Effector memory CD8-positive, alpha-beta T cell (primary cell): ENCODE data around the gene ITGA6.

Source experiments
- ATAC-seq: fragments of 150-1000 bp; cut with Tn5 transposase; replicated peaks from 2 replicates; pipeline ENCODE4 v1.10.0; 2021; ENCODE audit warnings: mild to moderate bottlenecking, moderate library complexity
- DNase-seq, 3 experiments: peaks; one replicate each; pipeline ENCODE4 v3.0.0; 2021
- H3K27ac Mint-ChIP-seq, 2 donors: one replicate each; pipeline ENCODE4 v1.8.0; 2022; ENCODE audit warnings: mild to moderate bottlenecking in 2 of 2, mixed read lengths in 2 of 2, moderate library complexity in 2 of 2
- H3K27me3 Mint-ChIP-seq, 2 donors: one replicate each; pipeline ENCODE4 v1.8.0; 2022; ENCODE audit warnings: mixed read lengths in 2 of 2
- H3K36me3 Mint-ChIP-seq: one replicate; pipeline ENCODE4 v1.8.0; 2022; ENCODE audit warnings: mild to moderate bottlenecking, moderate library complexity, mixed read lengths; ENCODE audit not compliant: insufficient read depth
- H3K4me1 Mint-ChIP-seq, 2 donors: one replicate each; pipeline ENCODE4 v1.8.0; 2022; ENCODE audit warnings: low read depth in 2 of 2, mixed read lengths in 2 of 2
- H3K4me3 Mint-ChIP-seq, 2 donors: one replicate each; pipeline ENCODE4 v1.8.0; 2022; ENCODE audit warnings: mild to moderate bottlenecking in 2 of 2, mixed read lengths in 2 of 2, moderate library complexity in 2 of 2
- H3K9me3 Mint-ChIP-seq, 2 donors: one replicate each; pipeline ENCODE4 v1.8.0; 2022; ENCODE audit warnings: mixed read lengths in 2 of 2

The ITGA6 gene

GRCh38 chr2:172470958-172471922, 43.9 kb downstream of the ITGA6 start:
- peaks cover 0 to 3% of the 10 kb centered on the region in 2 donors for H3K4me1 Mint-ChIP-seq
- H3K27me3 Mint-ChIP-seq, result no peaks in the 10 kb centered on the region
- no peaks in the 10 kb centered on the region for H3K9me3 Mint-ChIP-seq
- H3K36me3 Mint-ChIP-seq, result peaks cover 20% of the 10 kb centered on the region
- DNase-seq (no peak), ATAC-seq (no peak)
- H3K27ac Mint-ChIP-seq, result peak overlapping the region in 1 of 2 donors; percentile 41
- no peak overlapping the region for H3K4me3 Mint-ChIP-seq

DNA sequence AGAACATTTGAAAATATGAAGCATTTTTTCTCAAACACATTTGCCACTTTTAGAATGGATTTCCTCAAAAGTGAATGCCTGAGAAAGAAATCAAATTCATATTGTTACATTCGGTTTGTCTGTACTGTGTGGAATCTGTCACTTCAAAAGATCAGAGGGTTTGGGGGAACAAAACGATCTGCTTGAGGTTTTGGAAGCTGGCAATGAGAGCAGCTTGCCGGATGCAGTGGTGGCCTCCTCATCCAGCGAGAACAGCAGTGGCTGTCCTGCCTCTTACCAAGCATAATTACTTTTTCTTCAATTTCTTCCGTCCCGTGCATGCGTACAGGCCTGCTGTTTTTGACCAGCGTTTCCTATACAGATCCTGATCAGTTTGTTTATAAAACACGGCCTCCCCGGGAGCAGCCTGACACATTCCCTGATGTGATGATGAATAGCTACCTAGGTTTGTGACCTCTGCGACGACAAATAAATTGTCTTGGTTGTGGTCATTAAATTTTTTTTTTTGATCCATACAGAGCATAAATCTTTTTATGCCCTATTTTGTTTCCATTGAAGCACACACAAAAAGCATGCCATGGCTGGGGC, 45.2 kb downstream of the ITGA6 start:
- ATAC-seq (no peak), DNase-seq (no peak)
- peaks cover 0 to 3% of the 10 kb centered on the region in 2 donors for H3K4me1 Mint-ChIP-seq
- no peaks in the 10 kb centered on the region for H3K27me3 Mint-ChIP-seq
- H3K4me3 Mint-ChIP-seq, result no peak overlapping the region
- H3K36me3 Mint-ChIP-seq, result peaks cover 17% of the 10 kb centered on the region
- no peak overlapping the region for H3K27ac Mint-ChIP-seq
- no peaks in the 10 kb centered on the region for H3K9me3 Mint-ChIP-seq

DNA sequence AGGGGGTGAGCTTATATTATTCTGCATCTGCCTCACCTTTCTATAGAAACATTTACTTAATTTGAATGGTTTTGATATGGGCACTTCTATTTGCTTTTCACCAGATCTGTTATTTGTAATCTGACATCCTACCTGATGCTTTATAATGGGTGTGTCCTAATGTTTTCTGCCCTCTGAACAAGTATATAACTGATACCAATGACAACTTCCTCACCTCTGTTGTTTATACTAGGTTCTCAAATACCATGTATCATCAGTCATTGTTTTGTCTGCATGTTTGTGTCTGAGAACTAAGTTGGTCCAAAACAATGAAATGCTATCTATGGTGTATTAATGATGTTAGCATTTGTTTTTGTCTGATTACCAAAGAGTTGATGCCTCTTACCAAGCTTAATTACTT, 45.8 kb downstream of the ITGA6 start:
- ATAC-seq (no peak), DNase-seq (no peak)
- Mint-ChIP-seq H3K4me1 (peaks cover 0 to 3% of the 10 kb centered on the region in 2 donors), H3K4me3 (no peak overlapping the region), H3K9me3 (no peaks in the 10 kb centered on the region), H3K27ac (no peak overlapping the region), H3K36me3 (peaks cover 19% of the 10 kb centered on the region), H3K27me3 (no peaks in the 10 kb centered on the region)

DNA sequence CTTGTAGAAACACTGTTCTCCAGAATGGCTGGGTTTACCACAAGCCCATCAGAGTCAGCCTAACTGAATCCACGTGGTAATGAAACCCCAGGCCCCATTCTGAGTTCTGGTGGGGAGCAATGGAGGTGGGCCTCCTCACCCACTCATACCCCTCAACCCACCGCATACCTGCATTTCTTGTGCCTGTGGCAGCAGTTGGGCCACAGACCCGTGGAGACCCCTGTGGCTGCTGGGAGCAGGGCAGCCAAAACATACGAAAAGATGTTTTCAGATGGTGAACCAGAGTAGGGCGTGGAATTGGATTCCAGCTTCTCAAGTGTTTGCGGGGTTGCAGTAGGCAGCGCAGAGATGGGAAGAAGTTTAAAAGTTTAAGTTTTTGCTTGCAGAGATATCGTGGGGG, 51.0 kb downstream of the ITGA6 start:
- no peaks in the 10 kb centered on the region for H3K9me3 Mint-ChIP-seq
- H3K27me3 Mint-ChIP-seq, result no peaks in the 10 kb centered on the region
- H3K4me1 Mint-ChIP-seq, result peaks cover 3 to 7% of the 10 kb centered on the region in 2 donors
- no peak overlapping the region for H3K4me3 Mint-ChIP-seq
- ATAC-seq (no peak), DNase-seq (no peak)
- H3K36me3 Mint-ChIP-seq, result peaks cover 29% of the 10 kb centered on the region
- H3K27ac Mint-ChIP-seq, result no peak overlapping the region

- Mint-ChIP-seq H3K4me3 (no peak overlapping the region), H3K9me3 (no peaks in the 10 kb centered on the region), H3K27ac (peak overlapping the region in 1 of 2 donors; percentile 12), H3K27me3 (no peaks in the 10 kb centered on the region), H3K36me3 (peaks cover 37% of the 10 kb centered on the region), H3K4me1 (peaks cover 5 to 7% of the 10 kb centered on the region in 2 donors)
- no peak for ATAC-seq
- DNase-seq, result no peak
Measured at GRCh38 chr2:172480301-172481218, 53.2 kb downstream of the ITGA6 start.

DNA sequence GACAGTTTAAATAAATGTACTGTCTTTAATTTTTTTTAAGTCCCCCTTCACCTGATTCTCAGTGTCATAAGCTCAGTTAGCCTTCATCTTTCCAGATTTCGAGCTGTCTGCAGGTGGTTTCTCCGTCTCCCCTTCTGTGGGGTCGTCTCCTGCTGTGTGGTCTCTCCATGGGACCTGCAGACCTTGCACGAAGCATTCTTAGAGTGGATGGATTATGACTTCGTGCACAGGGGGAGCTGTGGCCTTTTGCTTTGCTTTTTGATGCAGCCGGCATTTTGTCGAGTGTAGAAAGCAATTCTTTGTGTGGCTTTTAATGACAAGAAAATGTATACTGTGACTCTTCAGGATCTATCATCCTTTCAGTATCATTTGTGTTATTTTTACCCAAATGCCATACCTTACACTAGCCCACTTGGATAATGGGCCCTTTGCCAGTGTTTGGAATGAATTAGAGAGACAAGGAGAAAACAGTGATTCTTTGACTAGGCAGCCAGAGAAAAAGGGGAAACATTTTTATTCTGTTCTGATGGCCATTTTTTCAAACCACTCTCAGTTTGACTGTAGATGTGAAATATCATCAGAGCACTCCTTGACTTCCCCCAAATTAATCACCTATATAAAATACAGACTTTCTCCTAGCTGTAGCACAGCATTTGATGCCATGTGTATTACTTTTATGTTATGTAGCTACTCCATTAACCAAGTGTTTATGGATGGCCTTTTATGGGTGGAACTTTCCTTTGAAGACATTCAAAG, 54.3 kb downstream of the ITGA6 start:
- H3K27ac Mint-ChIP-seq, result peak overlapping the region in 1 of 2 donors; percentile 32
- H3K9me3 Mint-ChIP-seq, result no peaks in the 10 kb centered on the region

GRCh38 chr2:172484253-172484652, 56.9 kb downstream of the ITGA6 start:
- Mint-ChIP-seq H3K27me3 (no peaks in the 10 kb centered on the region), H3K4me3 (no peak overlapping the region), H3K4me1 (peaks cover 5 to 7% of the 10 kb centered on the region in 2 donors), H3K36me3 (peaks cover 57% of the 10 kb centered on the region), H3K9me3 (no peaks in the 10 kb centered on the region), H3K27ac (no peak overlapping the region)
- DNase-seq (no peak), ATAC-seq (no peak)

More for the DNA sequence above, 54.3 kb downstream of the ITGA6 start:
- peaks cover 5 to 7% of the 10 kb centered on the region in 2 donors for H3K4me1 Mint-ChIP-seq
- ATAC-seq, result no peak
- H3K36me3 Mint-ChIP-seq, result peaks cover 43% of the 10 kb centered on the region
- no peak overlapping the region for H3K4me3 Mint-ChIP-seq
- DNase-seq, result no peak
- H3K27me3 Mint-ChIP-seq, result no peaks in the 10 kb centered on the region

GRCh38 chr2:172484706-172485105, 57.3 kb downstream of the ITGA6 start:
- Mint-ChIP-seq H3K27ac (no peak overlapping the region), H3K4me3 (no peak overlapping the region), H3K36me3 (peaks cover 57% of the 10 kb centered on the region), H3K4me1 (peaks cover 2 to 4% of the 10 kb centered on the region in 2 donors), H3K27me3 (no peaks in the 10 kb centered on the region), H3K9me3 (no peaks in the 10 kb centered on the region)
- DNase-seq (no peak), ATAC-seq (no peak)

DNA sequence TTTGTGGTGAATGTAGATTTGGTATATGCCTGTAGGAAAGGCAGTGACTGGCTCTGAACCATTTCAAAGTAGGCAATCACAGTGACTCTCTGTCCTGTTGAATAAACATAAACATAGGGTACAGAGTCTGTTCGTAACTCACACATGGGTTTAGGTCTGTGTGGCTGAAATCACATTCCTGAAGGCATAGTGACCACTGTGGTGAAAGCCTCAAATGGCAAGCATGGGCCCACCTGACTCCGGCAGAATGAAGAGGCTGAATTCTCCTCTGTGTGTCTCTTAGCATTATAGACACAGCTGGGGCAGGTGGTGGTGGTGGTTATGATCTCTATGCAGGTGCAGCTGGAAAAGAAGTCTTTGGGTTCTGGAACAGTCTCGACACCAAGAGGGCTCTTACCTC, 61.2 kb downstream of the ITGA6 start:
- peaks cover 0 to 2% of the 10 kb centered on the region in 2 donors for H3K4me1 Mint-ChIP-seq
- peak overlapping the region in 1 of 2 donors; percentile 62 for H3K27ac Mint-ChIP-seq
- ATAC-seq, result no peak
- no peak overlapping the region for H3K4me3 Mint-ChIP-seq
- DNase-seq, result no peak
- H3K36me3 Mint-ChIP-seq, result peaks cover 74% of the 10 kb centered on the region
- no peaks in the 10 kb centered on the region for H3K27me3 Mint-ChIP-seq
- H3K9me3 Mint-ChIP-seq, result no peaks in the 10 kb centered on the region

DNA sequence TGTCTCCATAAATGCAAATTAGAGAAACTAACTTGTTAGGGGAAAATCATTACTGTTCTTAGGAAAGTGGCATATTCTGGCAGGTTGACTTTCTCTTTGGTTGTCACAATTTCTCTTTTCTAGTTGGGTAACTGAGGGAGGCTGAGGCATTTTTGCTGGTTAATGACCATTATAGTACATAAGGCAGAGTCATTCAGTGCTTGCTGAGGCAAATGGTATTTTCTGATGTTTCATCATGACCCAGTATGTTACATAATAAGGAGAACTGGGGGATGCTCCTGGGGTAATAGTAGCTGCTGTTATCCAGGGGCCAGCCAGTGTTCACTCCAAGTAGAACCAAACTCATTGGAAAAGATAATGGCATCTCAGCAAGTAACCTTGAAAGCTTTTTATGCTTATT, 62.3 kb downstream of the ITGA6 start:
- Mint-ChIP-seq H3K4me1 (no peaks in the 10 kb centered on the region), H3K4me3 (no peak overlapping the region), H3K9me3 (no peaks in the 10 kb centered on the region), H3K27ac (peak overlapping the region in 1 of 2 donors; percentile 28), H3K27me3 (no peaks in the 10 kb centered on the region), H3K36me3 (peaks cover 68% of the 10 kb centered on the region)
- DNase-seq (no peak), ATAC-seq (no peak)

DNA sequence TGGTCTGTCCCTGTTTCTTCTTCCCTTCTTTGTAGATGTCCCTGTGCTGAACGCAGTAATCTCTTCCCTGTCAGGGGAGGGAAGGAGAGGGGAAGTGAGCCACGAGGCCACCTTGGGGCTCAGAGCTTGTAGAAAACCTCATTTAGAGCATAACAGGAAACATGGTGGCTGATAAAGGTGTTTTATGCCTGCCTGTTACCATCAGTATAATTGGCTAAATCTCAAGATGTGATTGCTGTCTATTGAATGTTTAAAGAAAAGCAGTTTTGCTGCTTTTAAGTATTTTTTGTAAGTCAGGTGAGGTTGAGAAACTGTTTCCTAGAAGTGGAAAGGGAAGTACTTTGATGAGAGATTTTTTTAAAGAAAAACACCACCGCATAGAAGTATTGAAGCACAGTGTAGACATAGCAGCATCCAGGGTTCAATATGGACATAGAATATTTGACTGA, 68.8 kb downstream of the ITGA6 start:
- no peaks in the 10 kb centered on the region for H3K27me3 Mint-ChIP-seq
- peak overlapping the region in 1 of 2 donors; percentile 43 for H3K4me3 Mint-ChIP-seq
- no peaks in the 10 kb centered on the region for H3K9me3 Mint-ChIP-seq
- ATAC-seq, result peak; percentile 52
- peak overlapping the region; percentile 56 to 84 for H3K27ac Mint-ChIP-seq
- H3K36me3 Mint-ChIP-seq, result peaks cover 42% of the 10 kb centered on the region
- peaks cover 11 to 13% of the 10 kb centered on the region in 2 donors for H3K4me1 Mint-ChIP-seq
- DNase-seq, result no peak

GRCh38 chr2:172507199-172507598, 79.8 kb downstream of the ITGA6 start:
- Mint-ChIP-seq H3K4me3 (no peak overlapping the region), H3K27ac (no peak overlapping the region), H3K27me3 (no peaks in the 10 kb centered on the region), H3K36me3 (peaks cover 20% of the 10 kb centered on the region), H3K4me1 (peaks cover 0 to 8% of the 10 kb centered on the region in 2 donors), H3K9me3 (no peaks in the 10 kb centered on the region)
- ATAC-seq (no peak), DNase-seq (no peak)
